Measurements from ENCODE around the gene CDKN2C. TPM values are rescaled to one million over a fixed set of nuclear protein-coding genes. Genes with fewer than 3 reads are reported as not detected.

The CDKN2C gene
- total RNA-seq, 1 experiment from 2014 or later: 9.4 TPM

DNA sequence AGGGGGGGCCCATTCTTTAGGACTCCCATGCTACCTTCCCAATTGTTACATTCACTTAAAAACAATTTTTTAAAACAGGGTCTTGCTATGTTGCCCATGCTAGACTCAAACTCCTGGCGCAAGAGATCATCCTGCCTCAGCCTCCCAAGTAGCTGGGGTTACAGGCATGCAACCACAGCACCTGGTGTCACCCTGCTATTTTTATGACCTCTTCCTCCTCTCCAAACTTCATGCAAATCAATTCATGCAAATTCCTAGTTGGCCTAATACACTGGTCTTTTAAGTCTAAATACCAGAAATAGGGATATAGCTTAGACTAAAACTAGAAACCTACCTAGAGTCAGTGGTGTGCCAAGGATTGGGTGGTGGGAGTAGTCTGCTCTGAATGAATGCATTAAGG, 30.1 kb downstream of the CDKN2C start:
- POLR2A ChIA-PET: no interaction called here
- H3K4me1 ChIP-seq (ENCODE audit: control insufficient read depth in 1 of 2, insufficient read depth in 2 of 2, low read length in 2 of 2): no peaks in the 10 kb centered on the region
- intact Hi-C loops (cut with micrococcal nuclease): no loop called here
- BruUV-seq (replicated peaks): no TSS peak
- H4K20me1 ChIP-seq (ENCODE audit: insufficient read depth): no peaks in the 10 kb centered on the region
- DNase-seq (ENCODE audit: low read depth, low spot score) (no peak), ATAC-seq (no peak)
- H3K27ac ChIP-seq (ENCODE audit: low read depth, low read length): no peak overlapping the region
- no peaks in the 10 kb centered on the region for H3K9me2 ChIP-seq (ENCODE audit: insufficient read depth)
- H3K4me3 ChIP-seq (replicated peaks in 1 of 2; ENCODE audit: low read depth in 1 of 2, low read length in 2 of 2): no peak overlapping the region
- H2AFZ ChIP-seq (ENCODE audit: low read depth, low read length, poor library complexity, severe bottlenecking): no peak overlapping the region
- H3K9ac ChIP-seq (ENCODE audit: low read length): no peak overlapping the region
- CTCF ChIA-PET: no interaction called here
- H3K27me3 ChIP-seq (ENCODE audit: insufficient read depth, low read length): no peaks in the 10 kb centered on the region
- TF ChIP-seq POLR2AphosphoS5 (IDR thresholded peaks at IDR 0.05; ENCODE audit: low read depth, low read length): no peak
- H3K4me2 ChIP-seq (ENCODE audit: low read length): no peak overlapping the region
- RAD21 ChIA-PET (ENCODE audit: low non-redundant PET in 1 of 2, low total read pairs in 2 of 2, uncharacterized antibody in 2 of 2, unreplicated experiment in 2 of 2): interaction anchor here in 1 of 2 experiments (0.5 kb wide), 1 partner anchor 106 kb away, joined by 6 read pairs; no protein-coding TSS in a partner anchor
- H3K79me2 ChIP-seq (ENCODE audit: insufficient read depth, low read length): no peaks in the 10 kb centered on the region
- no peaks in the 10 kb centered on the region for H3K9me3 ChIP-seq (ENCODE audit: control insufficient read depth in 1 of 2, insufficient read depth in 1 of 2, low read depth in 1 of 2, low read length in 2 of 2)
- H3K36me3 ChIP-seq (ENCODE audit: control insufficient read depth in 1 of 2, insufficient read depth in 2 of 2, low read length in 2 of 2): no peaks in the 10 kb centered on the region

GRCh38 chr1:51000651-51001050, 30.6 kb downstream of the CDKN2C start:
- ChIA-PET CTCF (no interaction called here), POLR2A (no interaction called here), RAD21 (ENCODE audit: low non-redundant PET in 1 of 2, low total read pairs in 2 of 2, uncharacterized antibody in 2 of 2, unreplicated experiment in 2 of 2) (interaction anchor here in 1 of 2 experiments (0.5 kb wide), 1 partner anchor 106 kb away, joined by 6 read pairs; no protein-coding TSS in a partner anchor)
- Histone ChIP-seq H3K27ac (ENCODE audit: low read depth, low read length) (no peak overlapping the region), H3K4me3 (replicated peaks in 1 of 2; ENCODE audit: low read depth in 1 of 2, low read length in 2 of 2) (no peak overlapping the region), H3K9me2 (ENCODE audit: insufficient read depth) (no peaks in the 10 kb centered on the region), H3K36me3 (ENCODE audit: control insufficient read depth in 1 of 2, insufficient read depth in 2 of 2, low read length in 2 of 2) (no peaks in the 10 kb centered on the region), H3K9me3 (ENCODE audit: control insufficient read depth in 1 of 2, insufficient read depth in 1 of 2, low read depth in 1 of 2, low read length in 2 of 2) (no peaks in the 10 kb centered on the region), H3K9ac (ENCODE audit: low read length) (no peak overlapping the region), H2AFZ (ENCODE audit: low read depth, low read length, poor library complexity, severe bottlenecking) (peak overlapping the region; percentile 27), H4K20me1 (ENCODE audit: insufficient read depth) (no peaks in the 10 kb centered on the region), H3K27me3 (ENCODE audit: insufficient read depth, low read length) (no peaks in the 10 kb centered on the region), H3K4me2 (ENCODE audit: low read length) (no peak overlapping the region), H3K79me2 (ENCODE audit: insufficient read depth, low read length) (no peaks in the 10 kb centered on the region), H3K4me1 (ENCODE audit: control insufficient read depth in 1 of 2, insufficient read depth in 2 of 2, low read length in 2 of 2) (no peaks in the 10 kb centered on the region)
- BruUV-seq (replicated peaks): no TSS peak
- TF ChIP-seq TCF7L2 (IDR thresholded peaks at IDR 0.05; ENCODE audit: borderline replicate concordance, extremely low read depth, insufficient read depth, insufficient read length) (no peak), CEBPB (IDR thresholded peaks at IDR 0.05; ENCODE audit: low read depth) (no peak), REST (IDR thresholded peaks at IDR 0.05; ENCODE audit: low read depth) (no peak), POLR2AphosphoS5 (IDR thresholded peaks at IDR 0.05; ENCODE audit: low read depth, low read length) (no peak)
- no peak for DNase-seq (ENCODE audit: low read depth, low spot score)
- intact Hi-C loops (cut with micrococcal nuclease): no loop called here
- ATAC-seq: no peak

Data from HCT116 (cell line).